GM21423 (cell line): ENCODE results near the gene DIPK1C.

ENCODE experiments used
- ATAC-seq: cut with Tn5 transposase; IDR thresholded peaks from one replicate; pipeline ENCODE4 v1.9.1; 2021; ENCODE audit warnings: mild to moderate bottlenecking, moderate library complexity; ENCODE audit not compliant: unreplicated experiment

Gene DIPK1C

GRCh38 chr18:74392323-74392722, 64.8 kb downstream of the DIPK1C start:
- no peak for ATAC-seq

GRCh38 chr18:74390900-74391299, 66.2 kb downstream of the DIPK1C start:
- no peak for ATAC-seq

GRCh38 chr18:74389991-74390390, 67.1 kb downstream of the DIPK1C start:
- ATAC-seq = no peak

- ATAC-seq = no peak
These were observed 67.8 kb downstream of the DIPK1C start for GRCh38 chr18:74389171-74389927.

GRCh38 chr18:74388227-74388626, 68.9 kb downstream of the DIPK1C start:
- no peak for ATAC-seq

- no peak for ATAC-seq
These were observed 69.7 kb downstream of the DIPK1C start for GRCh38 chr18:74387383-74387782.
